ENCODE measurements around the gene HORMAD2.
"Not testable (repeated sequence)": the region's sequence is repeated elsewhere in the genome, so short reads cannot be mapped to it uniquely, and the experiment has no call there.

HORMAD2 gene

DNA sequence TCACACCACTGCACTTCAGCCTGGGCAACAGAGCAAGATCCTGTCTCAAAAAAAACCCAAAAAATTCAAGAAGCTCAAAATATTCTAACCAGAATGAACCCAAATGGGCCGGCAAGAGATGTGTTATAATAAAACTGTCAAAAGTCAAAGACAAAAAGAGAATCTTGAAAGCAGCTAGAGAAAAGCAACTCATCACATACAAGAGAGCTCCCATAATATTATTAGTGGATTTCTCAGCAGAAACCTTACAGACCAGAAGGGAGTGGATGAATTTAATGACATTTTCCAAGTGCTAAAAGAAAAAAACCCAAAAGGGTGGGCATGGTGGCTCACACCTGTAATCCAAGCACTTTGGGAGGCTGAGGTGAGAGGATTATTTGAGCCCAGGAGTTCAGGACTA, 22.9 kb upstream of the HORMAD2 start:
- DNase-seq, result no peak

DNA sequence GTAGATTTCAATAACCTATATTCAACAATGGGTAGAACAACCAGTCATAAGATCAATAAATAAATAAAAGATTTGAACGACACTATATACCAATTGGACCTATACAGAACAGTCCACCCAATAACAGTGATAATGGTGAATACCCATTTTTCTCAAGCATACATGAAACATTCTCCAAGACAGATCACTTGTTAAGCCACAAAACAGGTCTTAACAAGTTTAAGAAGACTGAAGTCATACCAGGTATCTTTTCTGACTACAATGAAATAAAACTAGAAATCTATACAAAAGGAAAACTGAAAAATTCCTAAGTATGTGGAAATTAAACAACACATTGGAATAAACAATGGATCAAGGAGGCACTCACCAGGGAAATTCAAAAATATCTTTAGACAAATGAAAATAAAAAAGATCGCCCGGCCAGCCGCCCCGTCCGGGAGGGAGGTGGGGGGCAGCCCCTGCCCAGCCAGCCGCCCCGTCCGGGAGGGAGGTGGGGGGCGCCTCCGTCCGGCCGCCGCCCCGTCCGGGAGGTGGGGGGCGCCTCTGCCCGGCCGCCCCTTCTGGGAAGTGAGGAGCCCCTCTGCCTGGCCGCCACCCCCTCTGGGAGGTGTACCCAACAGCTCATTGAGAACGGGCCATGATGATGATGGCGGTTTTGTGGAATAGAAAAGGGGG, 20.8 kb upstream of the HORMAD2 start:
- not testable (repeated sequence) for DNase-seq

DNA sequence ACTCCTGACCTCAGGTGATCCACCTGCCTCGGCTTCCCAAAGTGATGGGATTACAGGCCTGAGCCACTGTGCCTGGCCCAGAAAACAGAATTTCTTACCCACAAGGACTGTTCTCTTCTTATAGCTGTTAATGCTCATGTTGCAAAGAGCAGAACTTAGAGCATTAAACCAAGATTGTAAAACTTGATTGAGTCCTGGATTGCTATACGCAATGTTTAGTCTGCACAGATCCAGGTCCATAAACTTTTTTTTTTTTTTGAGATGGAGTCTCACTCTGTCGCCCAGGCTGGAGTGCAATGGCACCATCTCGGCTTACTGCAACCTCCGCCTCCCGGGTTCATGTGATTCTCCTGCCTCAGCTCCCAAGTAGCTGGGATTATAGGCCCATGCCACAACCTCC, 19.2 kb upstream of the HORMAD2 start:
- not testable (repeated sequence) for DNase-seq

DNA sequence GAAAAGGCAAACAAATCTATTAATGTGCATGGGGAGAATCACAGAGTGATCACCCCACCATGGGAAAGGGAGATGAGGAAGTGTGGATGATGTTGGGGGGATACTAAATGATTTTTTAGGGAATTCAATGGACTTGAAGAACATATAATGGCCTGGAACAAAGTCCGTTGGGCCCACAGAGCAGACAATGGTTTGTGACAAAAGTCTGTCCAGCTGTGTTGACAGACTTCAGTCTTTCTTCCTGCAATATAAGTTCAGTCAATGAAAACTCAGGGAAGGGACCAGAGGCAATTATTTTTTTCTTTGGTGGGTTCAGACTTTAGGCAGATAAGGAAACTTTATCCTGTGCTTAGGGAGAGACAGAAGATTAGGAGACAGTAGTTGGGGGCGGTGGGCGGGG, 18.0 kb upstream of the HORMAD2 start:
- DNase-seq, result no peak

DNA sequence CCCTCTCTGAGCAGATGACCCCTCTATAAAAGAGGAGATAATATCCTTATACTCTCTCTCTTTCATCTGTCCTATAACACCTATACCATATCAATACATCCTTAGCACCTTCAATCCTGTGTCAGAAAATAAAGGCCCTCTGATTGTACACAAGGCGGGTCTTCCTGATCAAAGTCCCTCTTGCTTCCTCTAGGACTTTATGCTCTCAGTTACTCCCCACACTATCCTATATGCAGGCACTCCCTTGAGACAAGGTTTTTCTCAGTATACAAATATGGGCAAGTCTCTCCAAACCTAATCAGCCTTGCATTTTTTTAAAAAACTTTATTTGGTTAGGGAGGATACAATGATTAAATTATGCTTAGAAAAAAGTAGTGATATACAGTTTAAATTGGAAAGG, 17.3 kb upstream of the HORMAD2 start:
- no peak for DNase-seq

DNA sequence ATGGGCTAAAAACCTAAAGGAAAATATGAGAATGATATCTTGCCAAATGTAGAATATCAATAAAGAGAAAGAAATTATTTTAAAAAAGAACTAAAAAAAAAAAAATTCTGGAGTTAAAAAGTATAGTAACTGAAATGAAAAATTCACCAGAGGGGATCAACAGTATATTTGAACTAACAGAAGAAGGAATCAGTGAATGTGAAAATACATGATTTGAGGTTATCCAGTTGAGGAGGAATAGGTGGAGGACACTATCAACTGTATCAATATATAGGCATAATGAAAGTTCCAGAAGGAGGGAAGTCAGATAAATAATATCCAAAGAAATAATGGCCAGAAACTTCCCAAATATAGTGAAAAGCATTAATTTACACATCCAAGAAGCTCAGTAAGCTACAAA, 16.1 kb upstream of the HORMAD2 start:
- DNase-seq, result no peak

DNA sequence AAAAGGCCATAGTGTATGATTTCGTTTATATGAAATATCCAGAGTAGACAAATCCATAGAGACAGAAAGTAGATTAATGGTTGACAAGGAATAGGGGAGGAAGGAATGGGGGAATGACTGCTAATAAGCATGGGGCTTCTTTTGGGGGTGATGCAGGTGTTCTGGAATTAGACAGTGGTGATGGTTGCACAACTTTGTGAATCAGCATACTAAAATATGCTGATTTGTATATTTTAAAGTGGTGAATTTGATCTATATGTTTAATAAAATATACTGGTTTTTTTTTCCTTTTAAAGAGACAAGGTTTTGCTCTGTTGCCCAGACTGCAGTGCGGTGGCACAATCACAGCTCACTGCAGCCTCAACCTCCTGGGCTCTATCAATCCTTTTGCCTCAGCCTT, 6.5 kb upstream of the HORMAD2 start:
- no peak for DNase-seq

DNA sequence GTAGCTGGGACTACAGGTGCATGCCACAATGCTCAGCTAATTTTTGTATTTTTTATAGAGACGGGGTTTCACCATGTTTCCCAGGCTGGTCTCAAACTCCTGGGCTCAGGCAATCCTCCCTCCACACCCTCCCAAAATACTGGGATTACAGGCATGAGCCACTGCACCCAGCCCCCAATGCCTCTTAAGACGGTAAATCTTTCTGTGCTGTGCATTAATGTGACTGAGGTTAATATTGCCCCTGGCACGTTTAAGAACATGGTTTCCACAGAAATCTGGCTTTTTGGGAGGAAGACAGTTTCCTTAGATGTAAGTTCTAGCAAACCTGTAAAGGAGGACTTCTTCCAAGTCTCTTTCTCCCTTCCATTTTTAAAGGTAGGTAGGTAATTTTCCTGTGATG, 6.1 kb upstream of the HORMAD2 start:
- no peak for DNase-seq

DNA sequence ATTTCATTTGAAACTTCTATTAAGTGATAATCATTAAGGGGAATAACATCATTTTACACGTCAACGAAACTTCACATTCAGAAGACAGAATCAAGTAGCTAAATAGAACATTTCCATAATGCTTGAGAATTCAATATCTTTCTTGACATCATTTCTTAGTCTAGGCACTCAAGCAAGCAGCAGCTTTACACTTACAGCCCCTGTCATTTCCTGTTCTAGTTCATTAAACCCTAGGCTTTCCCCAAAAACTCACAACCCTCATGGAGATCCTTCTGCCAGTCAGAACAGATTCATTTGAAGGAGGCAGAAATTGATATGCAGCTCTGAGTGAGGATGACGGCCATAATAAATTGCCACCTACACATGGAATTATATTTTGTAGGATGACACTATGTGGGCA, 5.3 kb upstream of the HORMAD2 start:
- no peak for DNase-seq

DNA sequence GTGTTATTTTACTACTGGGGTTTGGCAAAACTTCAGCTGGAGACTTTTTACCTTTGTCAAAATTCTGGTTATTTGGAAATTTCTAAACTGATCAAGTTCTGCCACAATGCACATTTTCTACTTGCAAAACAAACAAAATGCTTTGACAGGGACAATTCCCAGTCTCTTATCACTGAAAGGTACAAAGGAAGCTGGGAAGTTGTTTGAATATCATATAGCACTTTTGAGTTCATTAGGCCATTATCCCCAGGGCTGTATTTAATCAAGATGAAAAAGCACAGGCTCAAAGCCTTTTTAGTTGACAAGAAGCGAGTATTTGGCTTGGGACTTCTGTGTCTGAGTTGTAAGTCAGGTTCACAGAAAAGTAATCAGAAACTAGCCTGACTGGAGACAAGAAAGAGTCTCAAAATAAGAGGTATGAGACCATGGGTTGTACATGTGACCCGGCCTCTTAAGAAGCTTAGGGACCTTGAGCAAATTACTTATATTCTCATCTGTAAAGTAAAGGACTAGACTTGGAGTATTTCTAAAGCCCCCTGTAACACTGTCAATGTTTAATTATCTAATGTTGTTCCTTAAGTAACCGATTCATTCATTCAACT, 2.9 kb upstream of the HORMAD2 start:
- no peak for DNase-seq

DNA sequence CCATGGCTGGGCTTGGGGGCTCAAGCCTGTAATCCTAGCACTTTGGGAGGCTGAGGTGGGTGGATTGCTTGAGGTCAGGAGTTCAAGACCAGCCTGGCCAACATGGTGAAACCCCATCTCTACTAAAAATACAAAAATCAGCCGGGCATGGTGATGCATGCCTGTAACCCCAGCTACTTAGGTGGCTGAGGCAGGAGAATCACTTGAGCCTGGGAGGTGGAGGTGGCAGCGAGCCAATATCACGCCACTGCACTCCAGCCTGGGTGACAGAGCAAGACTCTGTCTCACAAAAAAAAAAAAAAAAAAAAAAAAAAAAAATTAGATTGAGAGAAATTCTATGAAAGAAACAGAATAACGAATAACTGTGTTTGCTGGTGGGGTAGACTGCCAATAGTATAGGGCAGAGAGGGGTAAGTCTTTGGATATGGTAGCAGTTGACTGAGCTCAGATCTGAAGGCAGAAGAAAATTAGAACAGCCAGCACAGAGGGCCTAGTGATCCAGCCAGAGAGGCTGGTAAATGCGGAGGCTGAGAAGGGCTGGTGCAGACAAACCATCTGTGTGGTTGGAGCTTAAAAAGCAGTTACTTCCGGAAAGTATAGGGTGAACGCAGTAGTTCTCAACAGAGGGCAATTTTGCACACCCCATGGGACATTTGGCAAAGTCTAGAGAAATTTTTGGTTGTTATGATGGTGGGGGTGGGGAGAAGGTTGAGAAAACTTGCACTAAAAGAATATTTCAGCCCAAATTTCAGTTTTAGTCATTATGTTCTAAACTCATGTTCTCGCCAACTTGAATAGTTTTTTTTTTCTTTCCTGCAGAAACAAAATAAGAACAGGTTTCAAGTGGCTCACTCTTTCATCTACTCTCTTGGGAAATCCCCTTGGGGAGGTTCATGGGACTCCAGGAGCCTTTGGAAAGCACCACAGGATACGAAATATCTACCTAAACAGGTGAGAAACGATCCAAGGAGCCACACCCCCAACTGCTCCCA, 1.6 kb upstream of the HORMAD2 start:
- DNase-seq, result peak; percentile 39

DNA sequence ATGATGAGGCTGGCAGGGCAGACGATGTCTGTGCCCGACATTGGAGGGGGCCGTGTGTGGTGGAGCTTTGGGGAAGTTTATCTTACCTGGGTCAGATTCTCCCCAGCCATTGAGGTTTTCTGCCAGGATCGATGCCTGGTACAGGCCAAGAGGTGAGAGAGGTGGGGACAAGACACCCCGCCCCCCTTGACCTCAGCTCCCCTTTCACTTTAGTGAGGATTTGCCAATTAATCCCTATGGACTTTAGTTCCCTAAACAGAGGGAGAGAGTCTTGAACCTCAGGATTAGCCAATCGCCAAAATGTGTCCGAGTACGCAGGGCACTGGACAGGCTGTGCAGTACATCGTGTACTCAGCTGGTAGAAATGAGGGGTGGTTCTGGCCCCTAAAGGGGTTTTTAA, 541 bp downstream of the HORMAD2 start:
- no peak for DNase-seq

DNA sequence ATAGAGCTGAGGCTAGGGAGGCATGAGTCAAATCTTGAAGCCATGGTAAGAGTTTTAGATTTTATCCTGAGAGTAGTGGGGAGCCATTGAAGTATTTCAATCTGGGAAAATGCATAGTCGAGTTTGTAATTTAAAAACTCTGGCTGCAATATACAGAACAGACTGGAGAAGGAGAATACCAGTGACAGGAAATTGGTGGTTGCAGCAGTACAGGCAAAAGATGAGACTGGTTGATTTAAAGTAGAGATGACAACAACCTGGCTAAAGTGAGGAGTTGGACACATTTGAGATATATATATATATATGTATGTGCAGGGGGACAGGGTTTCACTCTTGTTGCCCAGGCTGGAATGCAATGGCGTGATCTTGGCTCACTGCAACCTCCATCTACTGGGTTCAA, 6.2 kb downstream of the HORMAD2 start:
- DNase-seq, result no peak

DNA sequence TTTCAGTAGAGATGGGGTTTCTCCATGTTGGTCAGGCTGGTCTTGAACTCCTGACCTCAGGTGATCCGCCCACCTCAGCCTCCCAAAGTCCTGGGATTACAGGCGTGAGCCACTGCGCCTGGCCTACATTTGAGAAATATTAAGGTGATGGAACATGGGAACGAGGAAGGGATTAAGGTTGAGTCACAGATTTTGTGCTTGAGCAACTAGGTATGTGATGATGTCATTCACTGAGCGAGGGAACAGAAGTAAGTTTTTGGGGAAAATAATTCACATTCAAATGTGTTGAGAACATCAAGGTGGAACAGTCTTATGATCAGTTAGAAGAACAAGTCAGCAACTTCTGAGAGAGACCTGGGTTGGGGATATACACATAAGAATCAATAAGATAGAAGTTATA, 6.8 kb downstream of the HORMAD2 start:
- not testable (repeated sequence) for DNase-seq

DNA sequence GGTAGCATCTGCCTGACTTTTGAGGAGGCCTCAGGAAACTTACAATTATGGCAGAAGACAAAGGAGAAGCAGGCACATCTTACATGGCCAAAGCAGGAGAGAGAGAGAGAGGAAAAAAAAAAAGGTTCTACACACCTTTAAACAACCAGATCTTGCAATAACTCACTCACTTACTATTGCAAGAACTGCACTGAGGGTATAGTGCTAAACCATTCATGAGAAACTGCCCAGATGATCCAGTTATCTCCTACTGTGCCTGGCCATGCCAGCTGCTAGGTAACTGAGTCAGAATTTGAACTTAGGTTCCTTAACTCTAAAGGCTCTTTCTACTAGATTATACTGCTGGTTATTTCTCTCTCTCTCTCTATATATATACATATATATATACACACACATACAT, 7.3 kb downstream of the HORMAD2 start:
- no peak for DNase-seq

DNA sequence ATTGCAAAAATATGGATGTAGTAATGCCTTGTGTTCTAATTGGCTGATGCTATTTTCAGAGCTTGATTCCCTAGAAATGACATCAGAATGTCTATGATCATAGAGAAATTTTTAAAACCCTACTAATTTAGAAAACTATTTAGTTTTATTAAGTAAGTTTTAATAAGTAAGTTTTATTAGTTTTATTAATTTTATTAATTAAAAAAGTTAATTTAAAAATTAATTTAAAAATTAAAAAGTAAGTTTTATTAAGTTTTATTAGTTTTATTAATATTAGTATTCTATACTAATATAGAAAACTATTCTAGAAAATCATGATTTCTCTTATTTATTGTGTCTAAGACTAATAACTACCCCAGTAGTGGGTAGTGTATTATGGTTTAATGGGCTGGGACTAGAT, 8.2 kb downstream of the HORMAD2 start:
- DNase-seq, result no peak

DNA sequence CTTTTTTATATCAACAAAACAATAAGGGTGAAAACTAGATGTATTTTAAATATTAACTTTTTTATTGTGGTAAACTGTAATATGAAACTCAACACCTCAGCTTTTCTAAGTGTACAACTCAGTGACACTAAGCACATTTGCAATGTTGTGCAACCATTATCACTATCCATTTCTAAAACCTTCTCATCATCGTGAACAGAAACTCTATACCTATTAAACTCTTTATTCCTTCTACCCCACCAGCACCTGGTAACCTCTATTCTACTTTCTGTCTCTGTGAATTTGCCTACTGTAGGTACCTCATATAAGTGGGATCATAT, 9.4 kb downstream of the HORMAD2 start:
- no peak for DNase-seq

DNA sequence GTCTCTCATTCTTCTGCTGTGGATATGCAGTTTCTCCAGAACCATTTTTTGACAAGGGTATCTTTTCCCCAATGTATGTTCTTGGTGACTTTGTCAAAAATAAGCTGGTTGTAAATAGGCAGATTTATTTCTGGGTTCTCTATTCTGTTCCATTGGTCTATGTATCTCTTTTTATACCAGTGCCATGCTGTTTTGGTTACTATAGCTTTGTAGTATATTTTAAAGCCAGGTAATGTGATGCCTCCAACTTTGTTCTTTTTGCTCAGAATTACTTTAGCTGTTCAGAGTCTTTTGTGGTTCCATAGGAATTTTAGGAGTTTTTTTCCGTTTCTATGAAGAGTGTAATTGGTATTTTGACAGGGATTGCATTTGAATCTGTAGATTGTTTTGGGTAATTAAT, 12.4 kb downstream of the HORMAD2 start:
- no peak for DNase-seq

DNA sequence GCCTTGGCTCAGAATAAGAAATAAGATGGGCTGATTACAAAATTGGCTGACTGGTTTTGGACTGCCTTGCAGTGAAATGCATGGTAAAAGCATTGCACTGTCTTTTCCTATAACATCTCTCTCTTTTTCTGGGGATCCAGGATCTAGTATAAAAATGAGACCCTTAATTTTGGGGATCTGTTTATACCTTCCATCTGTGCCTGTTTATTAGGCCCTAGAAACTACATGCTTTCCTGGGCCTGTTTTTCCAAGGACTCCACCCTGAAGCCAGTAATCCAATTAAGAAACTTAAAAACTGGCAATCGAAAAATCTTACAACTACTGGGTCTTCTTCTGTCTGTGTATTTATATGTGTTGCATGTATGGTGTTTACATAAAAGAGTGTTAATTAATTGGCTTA, 14.5 kb downstream of the HORMAD2 start:
- no peak for DNase-seq

DNA sequence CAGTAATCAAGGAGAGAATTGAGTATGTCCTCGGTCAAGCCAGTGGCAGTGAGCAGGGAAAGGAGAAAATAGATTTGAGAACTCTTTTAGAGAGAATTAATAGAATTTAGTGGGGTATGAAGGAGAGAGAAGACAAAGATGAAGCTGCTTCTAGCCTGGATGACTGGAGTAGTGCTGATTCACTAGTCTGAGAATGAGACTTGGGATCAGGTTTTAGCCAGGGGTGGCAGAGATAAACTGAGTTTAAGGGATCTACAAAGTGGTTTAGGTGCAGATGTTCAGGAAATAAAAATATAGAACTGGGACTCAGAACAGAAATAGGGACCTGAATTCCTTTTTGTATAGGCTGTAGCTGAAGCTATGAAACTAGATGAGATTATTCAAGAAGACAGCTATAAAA, 17.6 kb downstream of the HORMAD2 start:
- no peak for DNase-seq

DNA sequence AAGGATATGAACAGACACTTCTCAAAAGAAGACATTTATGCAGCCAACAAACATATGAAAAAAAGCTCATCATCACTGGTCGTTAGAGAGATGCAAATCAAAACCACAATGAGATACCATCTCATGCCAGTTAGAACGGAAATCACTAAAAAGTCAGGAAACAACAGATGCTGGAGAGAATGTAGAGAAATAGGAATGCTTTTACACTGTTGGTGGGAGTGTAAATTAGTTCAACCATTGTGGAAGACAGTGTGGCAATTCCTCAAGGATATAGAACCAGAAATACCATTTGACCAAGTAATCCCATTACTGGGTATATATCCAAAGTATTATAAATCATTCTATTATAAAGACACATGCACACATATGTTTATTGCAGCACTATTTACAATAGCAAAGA, 20.5 kb downstream of the HORMAD2 start:
- DNase-seq, result not testable (repeated sequence)

DNA sequence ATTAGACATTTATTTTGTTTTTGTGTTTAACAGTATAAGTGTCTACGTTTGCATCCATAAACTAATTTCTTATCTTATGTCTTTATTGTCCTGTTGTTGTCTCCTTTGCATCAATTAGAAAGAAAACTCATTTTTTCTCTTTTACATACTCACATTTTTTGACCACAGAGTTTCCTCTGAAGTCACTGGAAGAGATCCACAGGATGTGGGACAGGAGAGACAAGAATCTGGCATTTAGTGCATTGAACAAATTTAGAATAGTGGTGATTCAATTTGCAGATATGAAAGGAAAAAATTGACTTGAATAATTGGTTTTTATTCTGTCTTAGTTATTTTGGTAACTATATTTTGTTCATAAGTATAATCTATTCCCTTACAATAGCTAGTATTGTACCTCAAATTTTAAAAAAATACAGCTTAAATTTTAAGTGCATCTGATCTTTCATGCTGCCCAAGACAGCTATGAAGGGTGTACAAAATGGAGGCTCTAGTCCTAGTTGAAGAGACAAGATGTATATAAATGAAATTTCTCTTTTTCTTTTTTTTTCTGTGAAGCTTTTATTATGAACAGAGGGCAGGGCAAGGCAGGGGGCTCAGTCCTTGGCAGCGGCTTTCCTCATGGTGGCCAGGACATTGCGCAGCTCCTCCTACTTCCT, 24.4 kb downstream of the HORMAD2 start:
- no peak for DNase-seq

DNA sequence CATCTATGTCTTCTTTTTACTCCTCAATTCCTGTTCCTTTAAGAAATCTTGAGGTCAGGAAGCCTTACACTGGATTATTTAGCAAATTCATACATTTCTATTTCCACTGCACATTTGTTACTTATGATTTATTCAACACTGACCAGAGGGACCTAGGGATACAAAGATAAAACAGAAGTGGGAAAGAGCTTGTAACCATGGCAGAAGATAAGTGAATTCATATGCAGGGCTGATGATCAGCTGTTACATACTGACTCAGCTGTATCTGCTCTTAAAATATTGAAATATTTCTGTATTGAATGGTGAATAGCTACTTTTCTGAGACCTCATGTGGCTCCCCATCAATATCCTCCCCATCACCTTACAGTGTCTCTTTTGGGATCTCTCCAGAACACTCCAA, 25.2 kb downstream of the HORMAD2 start:
- DNase-seq, result no peak

DNA sequence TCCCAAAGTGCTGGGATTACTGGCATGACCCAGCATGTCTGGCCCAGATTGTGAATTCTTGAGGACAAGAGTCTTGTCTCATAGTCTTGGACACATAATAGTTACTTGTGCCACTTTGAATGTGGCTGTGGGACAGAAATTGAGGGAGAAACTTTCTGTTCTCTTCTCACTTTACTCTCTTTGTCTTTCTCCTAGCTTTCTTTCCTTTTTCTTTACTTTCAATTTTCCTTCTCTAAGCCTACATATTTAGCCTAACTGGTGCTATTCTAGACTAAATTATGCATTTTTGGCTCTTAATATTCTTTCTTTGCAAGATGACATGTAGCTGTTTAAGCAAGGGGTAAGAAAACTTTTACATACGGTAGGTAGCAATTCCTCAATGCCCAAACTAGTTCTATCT, 33.2 kb downstream of the HORMAD2 start:
- no peak for DNase-seq

Data from RPMI8226 (cell line).